ENCODE results near the gene GAPVD1.

GAPVD1 gene

DNA sequence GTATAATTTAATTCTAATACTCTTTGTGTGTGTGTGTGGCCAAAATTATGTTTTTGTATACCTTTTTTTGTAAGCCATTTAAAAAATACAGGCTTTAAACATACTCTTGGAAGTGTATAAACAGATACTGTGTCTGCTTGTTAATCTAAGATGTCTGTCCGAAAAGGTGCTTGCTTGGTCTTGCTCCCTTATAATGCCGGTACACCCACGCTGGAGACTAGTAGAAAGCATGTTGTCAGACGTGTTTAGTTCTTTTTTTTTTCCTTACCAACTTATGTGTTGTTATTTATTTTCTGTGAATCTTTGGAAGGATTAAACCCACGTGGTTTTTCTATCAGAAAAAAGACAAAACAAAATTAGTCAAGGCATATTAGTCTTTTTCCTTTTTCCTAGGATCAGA is 9.5 kb downstream of the GAPVD1 start:
- no peak overlapping the region for H3K23ac ChIP-seq (ENCODE audit: low read length)
- DNase-seq: peak in 1 of 2 donors; percentile 53
- peaks cover 0 to 4% of the 10 kb centered on the region in 2 experiments for H3K36me3 ChIP-seq (ENCODE audit: control insufficient read depth in 1 of 2, insufficient read depth in 2 of 2, low read length in 2 of 2)
- no peak overlapping the region for H3K4me3 ChIP-seq (ENCODE audit: low read depth, low read length)
- H3K4me2 ChIP-seq (ENCODE audit: low read length): no peak overlapping the region
- no peak overlapping the region for H4K12ac ChIP-seq (ENCODE audit: low read depth, low read length)
- H3K27me3 ChIP-seq (ENCODE audit: insufficient read depth, low read length): no peaks in the 10 kb centered on the region
- no peak overlapping the region for H2AK5ac ChIP-seq (ENCODE audit: low read length)
- H3K18ac ChIP-seq (ENCODE audit: low read length): no peak overlapping the region
- H2BK5ac ChIP-seq (ENCODE audit: low read depth, low read length, poor library complexity): no peak overlapping the region
- no peak overlapping the region for H3K4ac ChIP-seq (ENCODE audit: low read depth, low read length)
- H3K27ac ChIP-seq (ENCODE audit: low read depth, low read length): no peak overlapping the region
- no peaks in the 10 kb centered on the region for H3K9me3 ChIP-seq (ENCODE audit: insufficient read depth, low read depth, low read length)
- H4K91ac ChIP-seq (ENCODE audit: low read depth, low read length): no peak overlapping the region
- peaks cover 0 to 2% of the 10 kb centered on the region in 2 experiments for H3K4me1 ChIP-seq (ENCODE audit: control insufficient read depth in 1 of 2, insufficient read depth in 2 of 2, low read length in 2 of 2)
- no peaks in the 10 kb centered on the region for H3K79me1 ChIP-seq (ENCODE audit: low read length)
- WGBS (ENCODE audit: extremely low coverage, insufficient coverage, insufficient read length): no CpG with 5 or more reads among the region's 5 CpGs
- H3K14ac ChIP-seq (ENCODE audit: low read length): no peak overlapping the region
- H2BK12ac ChIP-seq (ENCODE audit: low read length): no peak overlapping the region
- H3K9ac ChIP-seq (ENCODE audit: low read length): no peak overlapping the region
- no peak overlapping the region for H4K8ac ChIP-seq (ENCODE audit: low read depth, low read length)
- H2BK120ac ChIP-seq (ENCODE audit: insufficient read depth, low read length, poor library complexity): no peak overlapping the region
- H3K79me2 ChIP-seq (ENCODE audit: control insufficient read depth, insufficient read depth, low read length, poor library complexity): peaks cover 5% of the 10 kb centered on the region
- H2AFZ ChIP-seq (ENCODE audit: insufficient read depth, low read length, poor library complexity): no peak overlapping the region

DNA sequence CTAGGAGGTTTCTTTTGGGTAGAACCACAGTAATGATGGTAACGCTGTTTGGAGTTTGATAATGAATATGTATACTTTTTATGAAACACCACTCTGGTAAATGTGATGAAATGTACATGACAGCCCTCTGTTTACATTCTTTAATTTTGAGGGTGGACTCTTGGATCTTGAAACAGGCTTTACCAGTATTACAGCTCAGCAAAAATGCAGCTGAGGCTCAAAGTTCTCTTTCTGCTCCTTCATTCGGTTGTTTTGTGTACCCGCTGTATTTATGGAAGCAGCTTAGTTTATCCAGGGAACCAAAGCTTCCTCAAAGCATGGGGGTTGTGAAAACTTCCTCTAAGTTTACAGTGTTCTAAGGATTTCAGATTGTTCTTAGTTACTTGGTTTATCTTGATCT is 11.1 kb downstream of the GAPVD1 start:
- Histone ChIP-seq H3K14ac (ENCODE audit: low read length) (no peak overlapping the region), H4K12ac (ENCODE audit: low read depth, low read length) (no peak overlapping the region), H2BK120ac (ENCODE audit: insufficient read depth, low read length, poor library complexity) (no peak overlapping the region), H3K27ac (ENCODE audit: low read depth, low read length) (no peak overlapping the region), H3K27me3 (ENCODE audit: insufficient read depth, low read length) (no peaks in the 10 kb centered on the region), H3K9ac (ENCODE audit: low read length) (no peak overlapping the region), H2AFZ (ENCODE audit: insufficient read depth, low read length, poor library complexity) (no peak overlapping the region), H3K36me3 (ENCODE audit: control insufficient read depth in 1 of 2, insufficient read depth in 2 of 2, low read length in 2 of 2) (peaks cover 0 to 2% of the 10 kb centered on the region in 2 experiments), H3K23ac (ENCODE audit: low read length) (no peak overlapping the region), H3K79me1 (ENCODE audit: low read length) (no peaks in the 10 kb centered on the region), H3K79me2 (ENCODE audit: control insufficient read depth, insufficient read depth, low read length, poor library complexity) (peaks cover 5% of the 10 kb centered on the region), H3K4me1 (ENCODE audit: control insufficient read depth in 1 of 2, insufficient read depth in 2 of 2, low read length in 2 of 2) (peaks cover 0 to 2% of the 10 kb centered on the region in 2 experiments), H4K8ac (ENCODE audit: low read depth, low read length) (no peak overlapping the region), H3K4me2 (ENCODE audit: low read length) (no peak overlapping the region), H2AK5ac (ENCODE audit: low read length) (no peak overlapping the region), H3K18ac (ENCODE audit: low read length) (no peak overlapping the region), H3K4ac (ENCODE audit: low read depth, low read length) (no peak overlapping the region), H2BK12ac (ENCODE audit: low read length) (no peak overlapping the region), H2BK5ac (ENCODE audit: low read depth, low read length, poor library complexity) (no peak overlapping the region), H3K9me3 (ENCODE audit: insufficient read depth, low read depth, low read length) (no peaks in the 10 kb centered on the region), H4K91ac (ENCODE audit: low read depth, low read length) (no peak overlapping the region), H3K4me3 (ENCODE audit: low read depth, low read length) (no peak overlapping the region)
- peak; percentile 53 to 79 for DNase-seq
- WGBS (ENCODE audit: extremely low coverage, insufficient coverage, insufficient read length): no CpG with 5 or more reads among the region's 3 CpGs

DNA sequence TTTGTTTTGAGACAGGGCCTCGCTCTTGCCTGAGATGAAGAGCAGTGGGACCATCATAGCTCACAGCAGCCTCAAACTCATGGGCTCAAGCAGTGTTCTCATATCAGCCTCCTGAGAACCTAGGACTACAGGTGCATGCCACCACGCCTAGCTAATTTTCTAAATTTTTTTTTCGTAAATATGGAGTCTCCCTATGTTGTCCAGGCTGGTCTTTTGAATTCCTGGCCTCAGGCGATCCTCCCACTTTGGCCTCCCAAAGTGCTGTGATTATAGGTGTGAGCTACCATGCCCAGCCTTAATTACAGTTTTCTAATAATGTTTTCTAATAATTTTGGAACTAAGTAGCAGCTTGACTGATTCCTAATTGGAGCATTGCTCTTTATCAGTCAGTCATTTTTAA is 15.1 kb downstream of the GAPVD1 start:
- H3K4me2 ChIP-seq (ENCODE audit: low read length): no peak overlapping the region
- DNase-seq: peak; percentile 53 to 75
- H2BK5ac ChIP-seq (ENCODE audit: low read depth, low read length, poor library complexity): no peak overlapping the region
- H2BK12ac ChIP-seq (ENCODE audit: low read length): no peak overlapping the region
- H3K27me3 ChIP-seq (ENCODE audit: insufficient read depth, low read length): no peaks in the 10 kb centered on the region
- peaks cover 5% of the 10 kb centered on the region for H3K79me2 ChIP-seq (ENCODE audit: control insufficient read depth, insufficient read depth, low read length, poor library complexity)
- no peak overlapping the region for H3K18ac ChIP-seq (ENCODE audit: low read length)
- H3K27ac ChIP-seq (ENCODE audit: low read depth, low read length): no peak overlapping the region
- H2AK5ac ChIP-seq (ENCODE audit: low read length): no peak overlapping the region
- no peaks in the 10 kb centered on the region for H3K79me1 ChIP-seq (ENCODE audit: low read length)
- no peak overlapping the region for H2BK120ac ChIP-seq (ENCODE audit: insufficient read depth, low read length, poor library complexity)
- no CpG with 5 or more reads among the region's 4 CpGs for WGBS (ENCODE audit: extremely low coverage, insufficient coverage, insufficient read length)
- H3K23ac ChIP-seq (ENCODE audit: low read length): no peak overlapping the region
- no peak overlapping the region for H3K14ac ChIP-seq (ENCODE audit: low read length)
- no peaks in the 10 kb centered on the region for H3K9me3 ChIP-seq (ENCODE audit: insufficient read depth, low read depth, low read length)
- H3K4me3 ChIP-seq (ENCODE audit: low read depth, low read length): no peak overlapping the region
- H4K8ac ChIP-seq (ENCODE audit: low read depth, low read length): no peak overlapping the region
- peaks cover 0 to 2% of the 10 kb centered on the region in 2 experiments for H3K4me1 ChIP-seq (ENCODE audit: control insufficient read depth in 1 of 2, insufficient read depth in 2 of 2, low read length in 2 of 2)
- no peak overlapping the region for H4K12ac ChIP-seq (ENCODE audit: low read depth, low read length)
- H4K91ac ChIP-seq (ENCODE audit: low read depth, low read length): no peak overlapping the region
- no peak overlapping the region for H3K4ac ChIP-seq (ENCODE audit: low read depth, low read length)
- H3K9ac ChIP-seq (ENCODE audit: low read length): no peak overlapping the region
- no peak overlapping the region for H2AFZ ChIP-seq (ENCODE audit: insufficient read depth, low read length, poor library complexity)
- H3K36me3 ChIP-seq (ENCODE audit: control insufficient read depth in 1 of 2, insufficient read depth in 2 of 2, low read length in 2 of 2): peaks cover 0 to 1% of the 10 kb centered on the region in 2 experiments

DNA sequence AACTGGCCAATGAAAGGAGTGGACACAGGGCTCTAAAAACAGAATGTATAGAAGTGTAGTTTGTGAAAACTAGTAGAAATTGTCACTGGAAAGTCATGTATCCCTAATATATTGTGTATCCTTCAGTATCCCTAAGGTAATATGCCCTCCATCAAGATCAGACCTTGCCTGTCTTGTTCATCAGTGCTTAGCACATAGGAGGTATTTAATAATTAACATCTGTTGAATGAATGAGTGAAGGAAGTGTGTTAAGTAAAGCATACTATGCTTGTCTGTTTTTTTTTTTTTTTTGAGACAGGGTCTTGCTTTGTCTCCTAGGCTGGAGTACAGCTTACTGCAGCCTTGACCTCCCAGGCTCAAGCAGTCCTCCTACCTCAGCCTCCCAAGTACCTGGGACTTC is 15.8 kb downstream of the GAPVD1 start:
- H3K79me2 ChIP-seq (ENCODE audit: control insufficient read depth, insufficient read depth, low read length, poor library complexity): peaks cover 5% of the 10 kb centered on the region
- no peak overlapping the region for H3K4me3 ChIP-seq (ENCODE audit: low read depth, low read length)
- H3K4me1 ChIP-seq (ENCODE audit: control insufficient read depth in 1 of 2, insufficient read depth in 2 of 2, low read length in 2 of 2): peaks cover 0 to 2% of the 10 kb centered on the region in 2 experiments
- no peak overlapping the region for H4K12ac ChIP-seq (ENCODE audit: low read depth, low read length)
- no peaks in the 10 kb centered on the region for H3K9me3 ChIP-seq (ENCODE audit: insufficient read depth, low read depth, low read length)
- no peak overlapping the region for H2AFZ ChIP-seq (ENCODE audit: insufficient read depth, low read length, poor library complexity)
- DNase-seq: no peak
- no peak overlapping the region for H2AK5ac ChIP-seq (ENCODE audit: low read length)
- no peak overlapping the region for H3K4me2 ChIP-seq (ENCODE audit: low read length)
- H3K23ac ChIP-seq (ENCODE audit: low read length): no peak overlapping the region
- H2BK5ac ChIP-seq (ENCODE audit: low read depth, low read length, poor library complexity): no peak overlapping the region
- no peak overlapping the region for H3K4ac ChIP-seq (ENCODE audit: low read depth, low read length)
- no peak overlapping the region for H3K14ac ChIP-seq (ENCODE audit: low read length)
- no peak overlapping the region for H3K18ac ChIP-seq (ENCODE audit: low read length)
- H3K36me3 ChIP-seq (ENCODE audit: control insufficient read depth in 1 of 2, insufficient read depth in 2 of 2, low read length in 2 of 2): peaks cover 0 to 1% of the 10 kb centered on the region in 2 experiments
- no peaks in the 10 kb centered on the region for H3K27me3 ChIP-seq (ENCODE audit: insufficient read depth, low read length)
- no peak overlapping the region for H3K9ac ChIP-seq (ENCODE audit: low read length)
- no peak overlapping the region for H2BK12ac ChIP-seq (ENCODE audit: low read length)
- H2BK120ac ChIP-seq (ENCODE audit: insufficient read depth, low read length, poor library complexity): no peak overlapping the region
- no peak overlapping the region for H3K27ac ChIP-seq (ENCODE audit: low read depth, low read length)
- H4K91ac ChIP-seq (ENCODE audit: low read depth, low read length): no peak overlapping the region
- no peak overlapping the region for H4K8ac ChIP-seq (ENCODE audit: low read depth, low read length)
- no peaks in the 10 kb centered on the region for H3K79me1 ChIP-seq (ENCODE audit: low read length)
